GM19467 (cell line): Measurements from ENCODE around the gene THRB.
"Not testable (repeated sequence)": the region's sequence is repeated elsewhere in the genome, so short reads cannot be mapped to it uniquely, and the experiment has no call there.

Source experiments
- ATAC-seq: cut with Tn5 transposase; IDR thresholded peaks from one replicate; pipeline ENCODE4 v1.9.1; 2021; ENCODE audit warnings: mild to moderate bottlenecking, moderate library complexity; ENCODE audit not compliant: unreplicated experiment

Gene THRB

DNA sequence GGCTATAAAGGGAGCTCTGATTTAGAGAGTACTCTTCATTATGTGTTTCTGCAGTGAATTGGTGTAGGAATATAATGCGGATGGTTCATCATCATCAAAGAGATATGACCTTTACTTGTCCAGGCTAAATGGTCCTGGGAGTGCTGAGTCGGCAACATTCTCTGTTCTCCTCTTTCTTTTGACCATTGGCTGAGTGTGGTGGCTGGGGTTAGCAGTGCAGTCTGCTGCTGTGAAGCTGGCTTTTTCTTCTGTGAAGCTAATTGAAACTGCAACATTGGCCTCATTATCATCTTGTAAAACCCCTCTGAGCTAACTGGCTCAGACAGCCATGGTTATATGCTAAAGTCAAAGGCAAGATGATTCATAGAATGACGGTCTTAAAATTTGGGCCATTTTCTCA, 83.8 kb downstream of the THRB start:
- no peak for ATAC-seq

DNA sequence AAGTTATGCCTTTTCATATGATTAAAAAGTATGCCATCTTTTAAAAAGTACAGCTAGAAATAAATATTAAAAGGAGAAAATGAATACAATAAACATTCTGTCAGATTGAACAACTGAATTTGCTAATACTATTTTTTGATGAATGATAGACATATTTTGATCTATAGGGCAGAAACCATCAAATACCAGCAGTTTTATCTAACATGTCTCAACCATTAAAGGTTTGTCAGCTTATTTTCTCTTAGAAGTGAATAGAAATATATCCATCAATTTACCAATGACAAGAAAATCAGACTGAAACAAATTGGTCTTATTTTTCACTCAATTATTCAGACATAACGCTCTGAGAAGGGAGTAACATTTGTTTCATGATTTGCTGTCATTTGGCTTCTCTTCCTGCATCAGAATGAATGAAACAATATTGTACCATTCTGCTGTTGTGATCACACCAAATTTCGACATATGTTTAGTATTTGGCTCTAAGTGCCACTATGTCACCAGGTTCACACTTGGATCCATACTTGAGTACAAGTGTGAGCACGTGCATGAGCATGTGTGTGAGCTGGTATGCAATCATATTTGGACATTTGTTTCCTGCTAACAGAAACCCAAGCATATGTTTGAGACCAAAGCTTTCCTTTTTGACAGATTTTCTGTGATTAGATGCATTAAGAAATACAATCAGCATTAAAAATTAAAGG, 86.5 kb downstream of the THRB start:
- no peak for ATAC-seq

DNA sequence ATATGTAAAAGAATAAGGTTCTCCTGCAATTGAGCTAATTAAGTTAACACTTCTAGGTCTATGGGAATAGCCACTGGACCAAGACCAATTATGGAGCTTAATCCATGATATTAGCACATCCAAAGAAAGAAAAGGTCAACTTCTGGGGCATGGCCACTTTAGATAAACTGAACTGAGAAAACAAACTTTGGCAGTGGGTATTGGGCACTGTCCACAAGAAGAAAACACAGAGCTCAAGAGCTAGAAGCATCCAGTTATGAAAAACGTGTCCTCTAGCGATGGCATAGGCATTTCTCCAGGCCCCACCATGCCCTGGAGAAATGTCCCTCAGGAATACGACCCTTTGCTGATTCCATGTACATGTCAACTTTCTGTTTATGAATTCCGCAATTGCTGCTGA, 87.8 kb downstream of the THRB start:
- ATAC-seq: no peak

DNA sequence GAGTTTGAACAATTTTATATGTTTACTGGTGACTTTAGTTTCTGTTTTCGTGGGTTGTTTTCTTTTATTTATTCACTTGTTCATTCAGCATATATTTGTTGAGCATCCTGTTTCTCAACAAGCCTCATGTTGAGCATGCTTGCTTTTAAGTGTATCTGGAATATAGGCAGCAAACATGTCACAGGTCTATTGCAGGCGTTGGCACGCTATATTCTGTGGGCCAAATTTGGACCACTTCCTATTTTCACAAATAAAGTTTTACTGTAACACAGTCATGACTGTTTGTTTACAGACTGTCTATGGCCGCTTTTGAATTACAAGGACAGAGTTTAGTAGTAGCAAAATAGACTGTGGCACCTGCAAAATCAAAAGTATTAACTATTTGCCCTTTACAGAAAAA, 89.6 kb downstream of the THRB start:
- ATAC-seq: no peak

DNA sequence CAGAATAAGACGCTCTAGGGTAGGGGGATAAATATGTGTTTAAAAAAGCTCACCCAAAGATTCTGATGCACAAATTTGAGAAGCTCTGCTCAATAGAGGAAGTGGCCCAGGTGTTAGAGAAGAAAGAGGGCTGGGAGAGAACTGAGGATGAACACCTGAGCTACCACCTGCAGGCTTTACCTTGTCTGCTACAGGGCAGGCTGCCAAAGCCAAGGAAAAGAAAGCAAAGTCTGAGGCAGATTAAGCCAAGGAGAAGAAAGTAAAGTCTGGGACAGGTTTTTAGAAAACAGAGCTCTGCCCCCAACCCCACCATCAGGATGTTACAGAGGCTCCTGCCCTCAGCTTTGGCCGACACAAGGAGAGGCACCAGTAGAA, 92.9 kb downstream of the THRB start:
- no peak for ATAC-seq

DNA sequence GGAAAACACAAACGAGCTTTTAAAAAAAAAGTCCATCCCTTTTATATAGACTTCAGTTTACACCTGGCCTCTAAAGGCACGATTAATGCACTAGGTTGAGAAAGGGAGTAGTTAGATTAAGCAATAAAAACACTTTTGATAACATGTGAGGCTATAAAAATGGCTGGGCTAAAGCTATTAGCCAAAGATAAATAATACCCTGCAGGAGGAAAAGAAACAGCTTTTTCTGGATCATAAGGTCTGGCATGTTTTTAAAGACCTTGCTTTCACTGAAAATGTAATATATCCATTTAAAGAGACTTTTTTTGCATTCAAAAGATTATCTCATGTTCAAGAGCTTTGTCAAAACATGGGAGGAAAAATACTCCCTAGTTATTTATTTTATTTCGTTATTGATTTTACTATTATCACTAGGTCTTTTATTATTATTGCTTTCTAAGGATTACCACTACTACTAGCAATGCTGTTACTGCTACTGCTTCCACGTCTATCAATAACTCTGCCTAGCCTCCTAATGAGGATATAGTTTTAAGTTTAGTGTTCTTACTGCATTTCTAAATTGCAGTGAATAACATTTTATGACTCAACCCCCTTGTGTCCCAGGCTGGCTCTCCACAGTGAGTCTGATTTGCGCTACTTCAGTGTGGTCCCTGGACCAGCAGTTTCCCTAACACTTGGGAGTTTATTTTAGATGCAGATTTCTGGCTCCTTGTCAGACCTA, 93.4 kb downstream of the THRB start:
- no peak for ATAC-seq

DNA sequence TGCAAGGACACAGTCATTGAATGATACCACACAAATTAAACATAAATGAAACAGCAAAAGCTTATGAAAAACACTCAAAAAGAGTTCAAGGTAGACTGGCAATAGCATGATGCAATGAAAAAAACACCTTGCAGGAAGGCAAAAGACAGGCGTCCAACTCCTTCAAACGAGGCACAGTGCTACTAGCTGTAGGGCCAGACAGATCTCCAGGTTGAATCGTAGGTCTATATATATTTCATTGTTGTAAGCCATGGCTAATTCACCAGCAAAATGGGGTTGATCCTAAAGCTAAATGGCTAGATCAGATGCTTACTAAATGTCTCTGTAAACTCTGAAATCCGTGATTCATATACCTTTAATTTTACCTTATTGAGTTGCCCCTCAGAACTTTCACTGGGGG, 94.2 kb downstream of the THRB start:
- ATAC-seq: no peak

DNA sequence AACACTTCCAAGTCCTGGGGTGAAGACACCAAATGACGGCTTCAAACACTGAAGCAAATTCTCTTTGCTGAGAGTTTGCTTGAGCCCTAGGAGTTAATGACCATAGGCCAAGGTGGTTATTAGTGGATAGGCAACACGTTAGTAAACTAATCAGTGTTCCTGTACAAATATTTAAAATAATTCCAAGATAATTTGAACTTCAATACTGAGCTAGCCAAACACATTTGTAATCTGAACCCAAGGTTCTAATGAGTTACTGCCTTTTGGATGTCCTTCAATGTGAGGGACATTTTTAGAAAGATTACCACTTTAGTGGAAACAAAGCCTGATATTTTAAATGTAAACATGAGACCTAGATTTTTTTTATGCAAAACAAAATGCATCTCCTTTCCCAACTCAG, 94.6 kb downstream of the THRB start:
- ATAC-seq: no peak

DNA sequence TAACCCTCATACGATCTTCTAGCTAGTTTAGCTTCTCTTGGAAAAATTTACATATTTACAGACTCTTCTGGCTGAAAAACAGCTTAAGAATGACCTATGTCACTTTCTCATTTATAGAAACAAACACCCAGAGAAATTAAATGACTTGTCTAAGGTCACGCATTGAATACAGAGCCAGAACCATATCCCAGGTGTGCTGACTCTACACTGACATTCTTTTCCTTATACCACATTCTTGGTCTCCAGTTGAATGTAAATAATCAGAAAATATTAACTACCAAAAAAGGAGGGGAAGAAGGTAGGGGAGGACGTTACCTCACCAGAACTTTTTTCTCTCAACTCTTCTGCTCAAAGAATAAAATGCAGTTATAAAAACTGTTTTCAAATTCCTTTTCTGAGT, 95.0 kb downstream of the THRB start:
- ATAC-seq: no peak

DNA sequence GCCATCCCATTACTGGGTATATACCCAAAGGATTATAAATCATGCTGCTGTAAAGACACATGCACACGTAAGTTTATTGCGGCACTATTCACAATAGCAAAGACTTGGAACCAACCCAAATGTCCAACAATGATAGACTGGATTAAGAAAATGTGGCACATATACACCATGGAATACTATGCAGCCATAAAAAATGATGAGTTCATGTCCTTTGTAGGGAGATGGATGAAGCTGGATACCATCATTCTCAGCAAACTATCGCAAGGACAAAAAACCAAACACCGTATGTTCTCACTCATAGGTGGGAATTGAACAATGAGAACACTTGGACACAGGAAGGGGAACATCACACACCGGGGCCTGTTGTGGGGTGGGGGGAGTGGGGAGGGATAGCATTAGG, 95.9 kb downstream of the THRB start:
- not testable (repeated sequence) for ATAC-seq

DNA sequence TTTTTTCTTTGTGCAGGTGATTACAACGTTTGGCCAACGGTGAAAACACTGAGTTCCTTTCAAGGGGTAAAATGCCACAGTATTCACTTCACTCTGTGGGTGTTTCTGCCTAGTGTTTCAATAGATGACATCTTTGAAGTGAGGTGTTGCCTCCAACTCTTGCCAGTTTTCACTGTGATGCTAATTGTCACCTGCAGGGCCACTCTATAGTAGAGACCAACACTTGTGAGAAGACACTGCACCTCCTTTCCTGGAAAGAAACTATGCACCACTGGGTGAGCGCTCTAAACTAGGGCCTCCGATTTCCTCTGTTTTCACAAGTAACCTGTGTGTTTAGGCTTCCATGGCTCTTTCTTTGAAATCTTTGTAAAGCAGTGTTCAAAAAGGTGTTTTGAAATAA, 98.3 kb downstream of the THRB start:
- no peak for ATAC-seq

DNA sequence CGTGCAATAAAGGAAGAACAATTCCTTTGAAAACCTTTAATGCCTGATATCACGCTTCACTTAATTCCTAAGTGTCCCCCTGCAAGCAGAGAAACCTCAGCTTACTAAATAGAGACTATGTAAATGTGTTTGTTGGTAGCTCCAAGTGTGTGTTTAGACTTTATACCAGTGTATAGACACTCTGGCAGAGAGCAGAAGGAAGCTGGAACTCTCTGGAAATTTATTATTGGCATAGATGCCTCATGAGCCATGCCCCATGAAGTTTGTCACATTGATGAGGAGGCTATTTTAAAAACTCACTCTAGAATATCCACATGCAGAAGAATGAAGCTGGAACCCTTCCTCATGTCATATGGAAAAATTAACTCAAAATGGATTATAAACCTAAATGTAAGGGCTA, 99.9 kb downstream of the THRB start:
- ATAC-seq: no peak

DNA sequence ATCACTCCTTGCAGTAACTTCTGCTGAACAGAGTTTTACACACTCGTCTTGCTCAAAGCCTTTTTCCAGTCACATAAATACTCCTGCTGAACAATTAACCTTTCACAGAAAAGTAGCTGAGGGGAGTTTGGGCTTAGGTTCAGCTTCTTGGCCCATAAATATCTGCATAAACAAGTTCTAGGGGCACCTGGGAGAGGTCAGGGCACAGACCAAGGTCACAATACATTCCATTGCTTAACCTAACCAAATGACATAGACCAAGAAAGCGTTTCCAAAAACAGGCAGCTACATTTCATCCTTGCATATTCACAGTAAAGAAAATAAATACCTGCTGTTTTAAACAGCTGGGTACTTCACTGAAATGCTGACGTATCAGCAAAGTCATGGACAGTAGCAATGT, 101.3 kb downstream of the THRB start:
- no peak for ATAC-seq

DNA sequence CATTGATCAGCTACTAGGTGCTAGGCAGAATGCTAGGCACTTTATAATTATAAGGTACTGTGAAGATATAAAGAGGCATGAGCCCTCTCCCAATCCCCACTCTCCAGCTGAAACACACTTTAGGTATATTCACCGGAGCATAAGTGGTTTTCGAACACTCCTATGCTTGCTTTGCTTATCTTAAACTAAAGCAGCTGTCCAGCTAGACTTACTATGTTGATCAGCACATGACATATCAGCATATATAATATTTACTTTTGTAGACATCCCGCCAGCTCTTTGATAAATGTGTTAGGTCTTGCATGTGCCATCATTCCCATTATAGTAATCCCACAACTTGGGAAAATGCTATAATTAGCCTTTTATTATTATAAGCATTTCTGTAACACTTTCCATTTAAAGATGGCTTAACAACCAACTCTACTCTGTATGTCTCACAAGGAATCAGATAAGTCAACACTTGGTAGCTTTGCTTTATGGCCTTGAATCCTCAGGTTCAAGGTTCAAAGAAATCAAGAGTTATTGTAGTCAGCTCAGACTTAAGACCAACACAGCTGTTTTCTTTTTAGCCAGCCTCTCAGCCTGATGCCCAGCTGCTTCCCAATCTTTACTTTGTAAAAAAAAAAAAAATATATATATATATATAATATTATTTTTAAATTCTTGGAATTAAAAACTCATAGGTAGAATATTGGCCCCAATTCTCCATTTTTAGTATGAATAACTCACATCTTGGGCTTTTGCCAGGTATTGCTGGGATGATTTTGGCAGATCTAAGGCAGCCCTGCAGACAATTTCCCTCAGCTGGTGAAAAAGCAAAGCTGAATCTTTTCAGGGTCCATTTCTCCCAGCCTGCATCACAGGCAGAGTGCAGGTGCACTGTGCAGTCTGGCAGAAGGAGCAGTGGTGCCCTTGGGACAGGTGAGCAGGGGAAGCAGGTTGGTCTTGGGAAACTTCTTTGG, 104.2 kb downstream of the THRB start:
- ATAC-seq: no peak

DNA sequence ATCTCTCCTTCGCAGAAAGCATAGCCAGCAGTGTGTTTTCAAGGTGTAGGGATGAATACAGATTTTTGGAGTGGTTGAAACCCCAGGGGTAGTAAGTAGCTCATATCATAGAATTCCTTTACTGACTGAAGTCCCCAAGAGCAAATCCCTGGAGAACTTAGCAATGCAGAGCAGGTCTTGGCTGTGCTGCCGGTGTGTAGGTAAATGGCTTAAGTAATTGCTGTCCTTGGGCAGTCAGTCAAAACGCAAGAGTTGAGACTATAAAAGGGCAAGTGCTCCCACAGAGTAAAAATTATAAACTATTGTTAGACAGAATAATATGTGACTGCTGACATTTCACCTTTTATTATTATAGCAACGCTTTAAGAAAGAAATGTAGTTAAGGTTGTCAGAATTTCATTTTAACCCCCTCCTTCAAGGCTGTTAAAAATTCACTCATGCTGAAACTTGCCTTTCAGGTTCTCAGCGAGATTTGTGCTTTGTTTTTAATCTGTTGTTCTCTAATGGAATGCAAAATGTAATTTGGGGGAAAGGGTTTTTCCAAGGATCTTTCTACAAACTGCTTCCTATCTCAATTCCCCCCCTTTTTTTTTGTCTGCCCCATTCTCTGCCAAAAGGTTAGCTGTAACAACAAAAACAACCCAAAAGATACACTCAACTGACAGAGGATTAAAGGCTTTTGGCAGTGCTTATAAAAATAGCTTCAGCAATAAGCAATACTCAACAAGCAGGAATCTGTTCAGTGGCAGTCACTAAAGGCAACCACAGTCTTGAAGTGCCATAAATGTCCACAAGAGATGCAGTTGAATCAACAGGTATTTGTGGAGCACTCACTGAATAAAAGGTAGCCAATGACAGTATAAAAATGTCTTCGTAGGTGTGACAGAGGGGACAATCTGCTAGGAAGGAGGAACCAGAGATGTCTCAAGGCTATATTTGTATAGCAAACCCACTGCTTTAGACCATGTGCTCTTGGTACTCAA, 105.3 kb downstream of the THRB start:
- ATAC-seq: no peak

DNA sequence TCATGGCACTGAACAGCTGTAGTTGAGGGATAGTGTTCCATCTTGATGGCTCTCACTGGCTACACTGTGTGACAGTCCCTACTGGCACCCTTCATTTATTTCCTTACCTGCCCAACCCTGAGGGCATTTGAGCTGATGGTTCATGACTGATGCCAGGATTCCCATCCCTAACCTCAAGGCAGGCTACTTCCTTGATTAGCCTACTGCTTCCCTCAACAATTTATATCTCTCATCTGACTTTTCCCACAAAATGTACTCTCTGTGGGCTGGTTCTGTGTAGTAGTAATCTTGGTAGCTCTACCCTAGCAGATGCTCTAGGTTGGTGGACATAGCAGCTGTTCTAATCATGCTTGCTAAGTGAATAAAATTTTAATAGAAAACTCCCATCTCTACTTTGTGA, 106.0 kb downstream of the THRB start:
- no peak for ATAC-seq

DNA sequence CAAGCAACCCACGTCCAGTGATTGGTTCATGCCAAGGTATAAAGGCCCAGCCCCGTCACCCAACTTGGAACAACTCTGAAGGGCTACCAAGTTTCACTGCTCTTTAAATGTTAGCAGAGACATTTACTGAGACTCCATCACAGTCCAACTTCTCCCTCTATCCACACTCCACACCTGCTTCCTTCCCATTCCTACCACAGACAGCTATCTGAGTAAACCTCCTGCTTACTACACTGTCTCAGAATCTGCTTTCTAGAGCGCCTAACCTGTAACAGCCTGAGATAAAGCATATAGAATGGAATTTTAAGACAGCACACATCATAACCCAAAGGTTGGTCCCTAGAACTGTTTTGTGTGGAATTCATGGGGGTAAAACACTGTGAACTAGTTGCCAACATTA, 106.5 kb downstream of the THRB start:
- ATAC-seq: no peak

DNA sequence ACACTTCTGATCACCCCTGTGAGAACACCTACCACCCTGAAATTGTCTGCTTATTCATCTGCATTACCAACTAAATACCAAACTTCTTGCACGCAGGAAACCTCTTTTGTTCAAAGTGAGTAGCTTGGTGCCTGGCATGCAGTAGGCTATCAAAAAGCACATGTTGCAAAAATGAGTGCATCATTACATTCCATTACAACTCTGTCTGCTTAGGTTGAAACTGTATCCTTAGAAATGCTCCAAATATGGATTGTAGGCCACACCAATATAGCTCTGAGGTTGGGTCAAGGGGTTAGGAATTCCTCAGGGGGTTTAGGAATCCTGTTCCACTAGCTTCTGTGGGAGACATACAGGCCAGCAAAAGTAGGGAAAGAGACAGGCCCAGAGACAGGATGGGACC, 107.2 kb downstream of the THRB start:
- no peak for ATAC-seq

DNA sequence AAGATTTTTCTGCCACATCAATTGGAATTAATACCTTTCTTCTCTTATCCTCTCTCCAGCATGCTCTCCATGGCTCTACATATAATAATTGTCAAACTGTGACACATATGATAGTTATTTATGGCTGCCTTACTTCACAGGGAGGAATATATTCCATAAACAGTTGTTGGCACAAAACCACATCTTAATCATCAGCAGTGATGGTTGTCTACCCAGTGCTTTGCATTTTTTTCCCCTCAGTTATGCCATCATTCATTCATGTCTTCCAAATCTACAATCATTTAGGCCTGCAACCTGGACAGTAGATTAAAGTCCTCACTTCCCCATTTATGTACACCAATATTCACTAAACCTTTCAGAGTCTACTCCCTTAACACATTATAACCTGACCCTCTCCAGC, 107.7 kb downstream of the THRB start:
- ATAC-seq: no peak

DNA sequence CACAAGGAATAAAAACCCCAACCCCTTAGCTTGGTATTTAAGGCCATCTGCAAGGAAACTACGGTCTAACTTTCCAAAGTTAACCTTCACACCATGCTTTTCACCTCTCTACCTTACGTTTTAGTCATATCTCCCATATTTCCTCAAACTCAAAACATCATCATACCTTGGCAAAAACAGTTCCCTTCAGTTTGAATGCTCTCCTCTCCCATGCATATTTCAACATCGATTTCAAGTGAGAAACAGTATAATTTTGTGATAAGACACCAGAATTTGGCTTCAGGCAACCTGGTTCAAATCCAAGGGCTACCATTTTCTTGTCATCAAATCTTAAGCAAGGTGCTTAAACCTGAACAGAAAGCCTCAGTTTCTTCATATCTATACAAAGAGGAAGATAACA, 108.2 kb downstream of the THRB start:
- no peak for ATAC-seq
